Suprapubic skin (tissue), 4 donors: ENCODE measurements around the gene OXTR. TPM values are rescaled to one million over a fixed set of nuclear protein-coding genes. Genes with fewer than 3 reads are reported as not detected.

Experiments used
- DNase-seq, 2 donors: peaks; one replicate each; pipeline ENCODE4 v3.0.0-alpha.2; 2019; ENCODE audit warnings: low spot score in 2 of 2
- H3K27ac ChIP-seq: fragments of 200-600 bp; sonication (generic); one replicate; pipeline ENCODE4 v1.5.1; 2019
- H3K27me3 ChIP-seq: fragments of 200-600 bp; sonication (generic); one replicate; pipeline ENCODE4 v1.5.1; 2019
- H3K36me3 ChIP-seq: fragments of 200-600 bp; sonication (generic); one replicate; pipeline ENCODE4 v1.5.1; 2019
- H3K4me1 ChIP-seq: fragments of 200-600 bp; sonication (generic); one replicate; pipeline ENCODE4 v1.5.1; 2019
- H3K4me3 ChIP-seq: fragments of 200-600 bp; sonication (generic); one replicate; pipeline ENCODE4 v1.5.1; 2019; ENCODE audit warnings: mild to moderate bottlenecking
- H3K9me3 ChIP-seq: fragments of 200-600 bp; sonication (generic); one replicate; pipeline ENCODE4 v1.5.1; 2019
- CTCF ChIP-seq, 2 donors: fragments of 200-600 bp in 1 of 2; fragments of 450-650 bp in 1 of 2; sonication (generic) in 1 of 2; IDR thresholded peaks; one replicate each; pipeline ENCODE4 v1.5.1; 2016 to 2019; ENCODE audit warnings: antibody characterized with exemption in 2 of 2, mild to moderate bottlenecking in 1 of 2, moderate library complexity in 1 of 2
- EP300 ChIP-seq: sonication (generic); formaldehyde crosslinking; IDR thresholded peaks from one replicate; pipeline ENCODE4 v1.6.1; 2017; ENCODE audit warnings: antibody characterized with exemption
- POLR2A ChIP-seq, 2 donors: fragments of 450-650 bp; IDR thresholded peaks; one replicate each; pipeline ENCODE4 v1.6.1; 2017; ENCODE audit warnings: antibody characterized with exemption in 2 of 2, mild to moderate bottlenecking in 2 of 2, moderate library complexity in 2 of 2
- POLR2AphosphoS5 ChIP-seq, 3 donors: sonication (generic); formaldehyde crosslinking; IDR thresholded peaks; one replicate each; pipeline ENCODE4 v1.6.1; 2017; ENCODE audit warnings: antibody characterized with exemption in 3 of 3
- WGBS: methylation state at CpG from one replicate; pipeline ENCODE4 v1.1.5; 2018; 5-methylcytosine and 5-hydroxymethylcytosine counted together
- total RNA-seq, 4 donors: library from RNA; depleted of rRNA; stranded (reverse); fragments of >200 nt; gene quantifications; one replicate each; pipeline ENCODE4 v1.1.0, GENCODE V29; 2016

The OXTR gene
- total RNA-seq, 4 donors from 2014 or later, result 0.08 to 0.31 TPM; not detected in 2

GRCh38 chr3:8732413-8732812 lies 37.0 kb downstream of the OXTR start:
- Histone ChIP-seq H3K36me3 (no peaks in the 10 kb centered on the region), H3K9me3 (no peaks in the 10 kb centered on the region)

GRCh38 chr3:8730656-8731055 lies 38.8 kb downstream of the OXTR start:
- H3K27me3 ChIP-seq, result no peaks in the 10 kb centered on the region
- no peaks in the 10 kb centered on the region for H3K9me3 ChIP-seq
- no peak overlapping the region for H3K4me3 ChIP-seq
- no peaks in the 10 kb centered on the region for H3K4me1 ChIP-seq
- H3K27ac ChIP-seq, result no peak overlapping the region
- peak in 1 of 2 donors; percentile 3 for DNase-seq
- 80% methylated on average over 3 of the region's 3 CpGs for WGBS
- H3K36me3 ChIP-seq, result no peaks in the 10 kb centered on the region
- TF ChIP-seq EP300 (no peak), POLR2A (IDR thresholded peaks at IDR 0.05) (no peak), POLR2AphosphoS5 (IDR thresholded peaks at IDR 0.05) (no peak), CTCF (IDR thresholded peaks at IDR 0.05) (no peak)

More at GRCh38 chr3:8732413-8732812, 37.0 kb downstream of the OXTR start:
- WGBS, result 80% methylated on average over 4 of the region's 4 CpGs
- no peak for DNase-seq
- Histone ChIP-seq H3K27me3 (no peaks in the 10 kb centered on the region), H3K27ac (no peak overlapping the region), H3K4me1 (no peaks in the 10 kb centered on the region), H3K4me3 (no peak overlapping the region)
- no peak for TF ChIP-seq POLR2A (IDR thresholded peaks at IDR 0.05)

GRCh38 chr3:8729479-8729878 lies 39.9 kb downstream of the OXTR start:
- Histone ChIP-seq H3K36me3 (no peaks in the 10 kb centered on the region), H3K27ac (no peak overlapping the region), H3K9me3 (no peaks in the 10 kb centered on the region), H3K4me1 (no peaks in the 10 kb centered on the region), H3K4me3 (no peak overlapping the region), H3K27me3 (no peaks in the 10 kb centered on the region)
- WGBS, result 94% methylated on average over 3 of the region's 3 CpGs
- peak in 1 of 2 donors; percentile 18 for DNase-seq
- no peak for TF ChIP-seq EP300
- no peak for TF ChIP-seq POLR2A (IDR thresholded peaks at IDR 0.05)
- no peak for TF ChIP-seq POLR2AphosphoS5 (IDR thresholded peaks at IDR 0.05)
- no peak for TF ChIP-seq CTCF (IDR thresholded peaks at IDR 0.05)

GRCh38 chr3:8727605-8728512 lies 41.6 kb downstream of the OXTR start:
- Histone ChIP-seq H3K9me3 (no peaks in the 10 kb centered on the region), H3K36me3 (no peaks in the 10 kb centered on the region), H3K4me1 (no peaks in the 10 kb centered on the region), H3K27ac (no peak overlapping the region), H3K4me3 (no peak overlapping the region), H3K27me3 (no peaks in the 10 kb centered on the region)
- WGBS, result 77% methylated on average over 9 of the region's 9 CpGs
- DNase-seq, result peak in 1 of 2 donors; percentile 62
- no peak for TF ChIP-seq EP300
- no peak for TF ChIP-seq POLR2A (IDR thresholded peaks at IDR 0.05)
- TF ChIP-seq POLR2AphosphoS5 (IDR thresholded peaks at IDR 0.05), result no peak
- TF ChIP-seq CTCF (IDR thresholded peaks at IDR 0.05), result no peak

- Histone ChIP-seq H3K9me3 (no peaks in the 10 kb centered on the region), H3K4me1 (no peaks in the 10 kb centered on the region), H3K27me3 (no peaks in the 10 kb centered on the region), H3K36me3 (no peaks in the 10 kb centered on the region), H3K4me3 (no peak overlapping the region), H3K27ac (no peak overlapping the region)
- no peak for TF ChIP-seq EP300
- no peak for TF ChIP-seq POLR2AphosphoS5 (IDR thresholded peaks at IDR 0.05)
- no peak for TF ChIP-seq CTCF (IDR thresholded peaks at IDR 0.05)
- TF ChIP-seq POLR2A (IDR thresholded peaks at IDR 0.05), result no peak
- WGBS, result 67% methylated on average over 3 of the region's 3 CpGs
- peak in 1 of 2 donors; percentile 29 for DNase-seq
These were observed 45.2 kb downstream of the OXTR start for GRCh38 chr3:8724108-8724752.
